GM13976 (cell line): ENCODE results near the gene RABL2B.

Experiments
- DNase-seq: peaks from one replicate; pipeline ENCODE4 v3.0.0; 2012; ENCODE audit warnings: low spot score
- in situ Hi-C: fragments of 300-500 bp; cut with MboI; formaldehyde crosslinking; loops from one replicate; pipeline ENCODE4 v1.12.0; 2022; ENCODE audit warnings: low sequenced_read_pairs, mixed read lengths, inconsistent platforms; ENCODE audit not compliant: unreplicated experiment
- TF ChIP-seq, protein P1 (sequence below): IDR thresholded peaks from 2 replicates; pipeline ENCODE4 v1.5.1; 2012; ENCODE audit warnings: borderline replicate concordance, mild to moderate bottlenecking; ENCODE audit not compliant: insufficient read depth; ENCODE audit errors: extremely low read depth, missing control alignments, control extremely low read depth

The RABL2B gene

DNA sequence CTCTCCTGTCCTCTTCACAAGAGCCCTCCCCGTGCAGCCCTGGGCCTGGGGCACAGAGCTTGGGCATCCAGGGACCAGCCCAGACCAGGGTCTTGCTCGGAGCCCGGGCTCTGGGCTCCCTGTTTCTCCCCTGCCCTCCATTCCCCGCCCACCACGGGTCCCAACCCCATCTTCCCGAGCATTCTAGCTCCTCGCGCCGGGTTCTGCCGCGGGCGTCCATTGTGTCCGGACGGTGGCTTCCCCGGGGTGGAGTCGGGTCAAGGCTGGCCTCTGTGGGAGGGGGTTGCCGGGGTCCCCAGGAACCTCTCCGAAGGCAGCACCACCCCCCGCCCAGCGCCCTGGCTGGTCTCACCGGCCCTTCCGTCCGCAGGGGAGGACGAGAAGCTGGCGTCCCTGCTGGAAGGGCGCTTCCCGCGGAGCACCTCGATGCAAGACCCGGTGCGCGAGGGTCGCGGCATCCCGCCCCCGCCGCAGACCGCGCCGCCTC, 63.6 kb downstream of the RABL2B start:
- no peak for DNase-seq
- in situ Hi-C loops = no loop called here
- TF ChIP-seq, protein P1, sequence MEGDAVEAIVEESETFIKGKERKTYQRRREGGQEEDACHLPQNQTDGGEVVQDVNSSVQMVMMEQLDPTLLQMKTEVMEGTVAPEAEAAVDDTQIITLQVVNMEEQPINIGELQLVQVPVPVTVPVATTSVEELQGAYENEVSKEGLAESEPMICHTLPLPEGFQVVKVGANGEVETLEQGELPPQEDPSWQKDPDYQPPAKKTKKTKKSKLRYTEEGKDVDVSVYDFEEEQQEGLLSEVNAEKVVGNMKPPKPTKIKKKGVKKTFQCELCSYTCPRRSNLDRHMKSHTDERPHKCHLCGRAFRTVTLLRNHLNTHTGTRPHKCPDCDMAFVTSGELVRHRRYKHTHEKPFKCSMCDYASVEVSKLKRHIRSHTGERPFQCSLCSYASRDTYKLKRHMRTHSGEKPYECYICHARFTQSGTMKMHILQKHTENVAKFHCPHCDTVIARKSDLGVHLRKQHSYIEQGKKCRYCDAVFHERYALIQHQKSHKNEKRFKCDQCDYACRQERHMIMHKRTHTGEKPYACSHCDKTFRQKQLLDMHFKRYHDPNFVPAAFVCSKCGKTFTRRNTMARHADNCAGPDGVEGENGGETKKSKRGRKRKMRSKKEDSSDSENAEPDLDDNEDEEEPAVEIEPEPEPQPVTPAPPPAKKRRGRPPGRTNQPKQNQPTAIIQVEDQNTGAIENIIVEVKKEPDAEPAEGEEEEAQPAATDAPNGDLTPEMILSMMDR = no peak

DNA sequence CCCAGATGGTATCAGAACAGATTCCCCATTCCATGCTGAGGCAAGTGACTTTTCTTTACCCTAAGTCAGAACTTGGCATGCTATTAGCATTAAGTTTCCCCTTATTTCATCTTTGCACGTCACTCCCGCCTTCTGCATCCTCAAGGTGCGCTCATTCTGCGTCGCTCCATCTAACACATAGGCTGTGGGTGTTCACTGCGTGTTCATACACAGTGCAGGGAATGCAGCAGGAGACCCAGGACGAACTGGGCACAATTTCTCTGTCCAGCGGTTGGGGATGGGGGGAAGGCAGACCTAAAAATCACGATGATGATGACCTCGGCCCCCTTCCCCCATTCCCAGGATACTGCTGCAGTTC, 65.1 kb downstream of the RABL2B start:
- no peak for DNase-seq
- TF ChIP-seq, protein P1 = no peak
- in situ Hi-C loops = no loop called here

DNA sequence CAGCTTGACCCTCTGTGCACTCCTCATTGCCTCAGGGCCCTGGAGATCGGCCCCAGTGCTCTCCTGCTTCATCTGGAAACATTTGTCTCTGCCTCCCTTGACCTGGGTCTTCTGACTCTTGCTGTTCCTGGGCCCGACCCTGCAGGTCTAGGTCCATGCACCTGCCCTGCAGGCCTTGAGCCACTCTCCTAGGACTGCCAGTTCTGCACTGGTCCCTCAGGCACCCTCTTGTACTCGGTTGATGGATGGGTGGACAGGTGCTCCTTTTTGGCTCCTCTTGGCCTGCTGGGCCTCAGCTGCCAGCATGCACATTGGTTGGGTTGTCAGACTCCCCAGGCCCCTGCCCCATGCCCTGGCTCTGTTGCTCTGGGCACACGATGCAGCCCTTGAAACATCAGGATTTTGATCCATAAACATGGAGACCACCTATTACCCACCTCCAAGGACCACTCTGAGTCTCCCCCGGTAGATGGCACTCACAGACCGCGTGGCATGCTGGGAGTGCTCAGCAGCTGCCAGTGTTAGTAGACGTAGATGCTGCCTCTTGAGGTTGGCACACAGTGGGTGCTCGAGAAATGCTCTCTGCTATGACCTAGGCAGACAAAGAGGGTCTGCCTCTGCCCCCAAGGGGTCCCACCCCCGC, 65.6 kb downstream of the RABL2B start:
- TF ChIP-seq, protein P1 = no peak
- in situ Hi-C loops = no loop called here
- no peak for DNase-seq
